ENCODE measurements around the gene YIPF5. TPM values are rescaled to one million over a fixed set of nuclear protein-coding genes. Genes with fewer than 3 reads are reported as not detected.

YIPF5 gene
- total RNA-seq, 1 donor from 2014 or later, result 37.9 TPM

DNA sequence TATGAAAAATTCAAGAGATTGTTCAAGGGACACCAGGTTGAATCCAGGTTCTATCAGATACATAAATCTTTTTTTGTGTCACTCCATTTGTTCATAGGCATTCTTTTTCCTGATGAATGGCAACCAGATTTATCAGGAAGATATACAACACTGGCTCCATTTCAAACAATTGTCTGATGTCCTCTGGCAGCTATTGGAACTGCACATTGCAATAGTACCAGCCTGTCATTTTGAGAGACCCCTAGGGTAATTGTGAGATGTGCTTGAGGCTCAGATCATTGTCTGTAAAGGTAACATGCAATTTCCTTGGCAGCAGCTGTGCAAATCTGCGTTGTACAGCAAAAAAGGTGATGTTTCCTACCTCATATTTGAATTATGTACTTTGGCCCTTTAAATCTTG lies 26.2 kb upstream of the YIPF5 start:
- Mint-ChIP-seq H3K27ac (no peak overlapping the region), H3K4me1 (ENCODE audit: low read depth) (no peaks in the 10 kb centered on the region), H3K9me3 (no peaks in the 10 kb centered on the region), H3K36me3 (ENCODE audit: low read depth) (no peaks in the 10 kb centered on the region), H3K4me3 (no peak overlapping the region), H3K27me3 (ENCODE audit: insufficient read depth) (peaks cover 16% of the 10 kb centered on the region)
- intact Hi-C loops (cut with micrococcal nuclease), result no loop called here
- DNase-seq (ENCODE audit: low spot score), result no peak

GRCh38 chr5:144195448-144195847 lies 25.0 kb upstream of the YIPF5 start:
- Mint-ChIP-seq H3K9me3 (no peaks in the 10 kb centered on the region), H3K27ac (no peak overlapping the region), H3K36me3 (ENCODE audit: low read depth) (no peaks in the 10 kb centered on the region), H3K4me1 (ENCODE audit: low read depth) (no peaks in the 10 kb centered on the region), H3K27me3 (ENCODE audit: insufficient read depth) (peaks cover 10% of the 10 kb centered on the region), H3K4me3 (no peak overlapping the region)
- DNase-seq (ENCODE audit: low spot score), result no peak
- intact Hi-C loops (cut with micrococcal nuclease), result no loop called here

DNA sequence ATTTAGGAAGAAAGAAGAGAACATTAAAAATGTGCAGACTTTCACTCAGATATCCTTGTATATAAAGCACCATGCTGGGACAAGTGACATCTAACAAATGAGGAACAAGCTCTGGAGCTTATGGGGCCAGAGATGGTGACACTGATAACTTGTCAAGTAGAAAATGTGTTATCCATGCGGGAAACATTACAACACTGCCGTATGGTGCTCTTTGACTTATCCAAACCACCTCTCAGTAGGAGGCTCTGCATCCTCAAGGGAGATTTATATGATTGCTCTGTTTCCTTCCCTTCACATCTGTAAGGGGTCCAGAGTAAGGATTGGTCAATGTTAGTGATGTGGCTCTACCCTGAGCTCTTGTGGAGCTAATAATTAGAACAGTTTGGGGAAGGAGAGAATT lies 23.7 kb upstream of the YIPF5 start:
- H3K9me3 Mint-ChIP-seq, result no peaks in the 10 kb centered on the region
- no peak overlapping the region for H3K4me3 Mint-ChIP-seq
- peaks cover 10% of the 10 kb centered on the region for H3K27me3 Mint-ChIP-seq (ENCODE audit: insufficient read depth)
- no peak for DNase-seq (ENCODE audit: low spot score)
- intact Hi-C loops (cut with micrococcal nuclease), result loop anchor here (5.0 kb wide), 7 partner anchors 297 to 1753 kb away; no protein-coding TSS in a partner anchor
- H3K4me1 Mint-ChIP-seq (ENCODE audit: low read depth), result no peaks in the 10 kb centered on the region
- no peak overlapping the region for H3K27ac Mint-ChIP-seq
- no peaks in the 10 kb centered on the region for H3K36me3 Mint-ChIP-seq (ENCODE audit: low read depth)

- H3K4me1 Mint-ChIP-seq (ENCODE audit: low read depth), result peaks cover 14% of the 10 kb centered on the region
- no peak overlapping the region for H3K27ac Mint-ChIP-seq
- no peak overlapping the region for H3K4me3 Mint-ChIP-seq
- DNase-seq (ENCODE audit: low spot score), result no peak
- no peaks in the 10 kb centered on the region for H3K36me3 Mint-ChIP-seq (ENCODE audit: low read depth)
- peaks cover 8% of the 10 kb centered on the region for H3K27me3 Mint-ChIP-seq (ENCODE audit: insufficient read depth)
- intact Hi-C loops (cut with micrococcal nuclease), result loop anchor here (1.0 to 5.0 kb wide), 9 partner anchors 22 to 1755 kb away; partner anchors contain the start of genes KCTD16 and YIPF5
- H3K9me3 Mint-ChIP-seq, result no peaks in the 10 kb centered on the region
Measured at GRCh38 chr5:144192661-144193060, 22.2 kb upstream of the YIPF5 start.

- peaks cover 8% of the 10 kb centered on the region for H3K27me3 Mint-ChIP-seq (ENCODE audit: insufficient read depth)
- intact Hi-C loops (cut with micrococcal nuclease), result loop anchor here (1.0 to 5.0 kb wide), 11 partner anchors 22 to 1755 kb away; partner anchors contain the start of genes KCTD16 and YIPF5
- peaks cover 21% of the 10 kb centered on the region for H3K4me1 Mint-ChIP-seq (ENCODE audit: low read depth)
- H3K36me3 Mint-ChIP-seq (ENCODE audit: low read depth), result no peaks in the 10 kb centered on the region
- DNase-seq (ENCODE audit: low spot score), result peak; percentile 48
- no peaks in the 10 kb centered on the region for H3K9me3 Mint-ChIP-seq
- H3K27ac Mint-ChIP-seq, result no peak overlapping the region
- H3K4me3 Mint-ChIP-seq, result no peak overlapping the region
Measured at GRCh38 chr5:144191998-144192397, 21.5 kb upstream of the YIPF5 start.

DNA sequence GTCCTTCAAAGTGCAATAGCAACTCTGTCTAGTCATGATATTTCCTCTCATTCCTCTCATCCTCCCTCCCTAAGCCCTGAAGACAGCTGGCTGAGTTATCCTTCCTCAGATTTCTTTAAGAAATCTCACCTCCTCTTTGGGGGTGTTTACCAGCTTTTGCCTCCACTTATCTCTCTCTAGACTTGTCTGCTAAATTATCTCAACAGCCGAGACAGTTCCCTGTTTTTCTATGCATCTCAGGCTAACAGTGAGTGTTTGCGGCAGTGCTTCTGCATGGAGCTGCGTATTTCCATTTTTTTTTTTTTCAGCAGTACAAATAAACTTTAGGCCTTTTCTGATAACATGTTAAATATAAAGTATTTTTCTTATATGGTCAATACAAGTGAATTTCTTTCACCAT lies 21.1 kb upstream of the YIPF5 start:
- intact Hi-C loops (cut with micrococcal nuclease), result loop anchor here (2.0 to 5.0 kb wide), 9 partner anchors 294 to 1756 kb away; no protein-coding TSS in a partner anchor
- Mint-ChIP-seq H3K36me3 (ENCODE audit: low read depth) (no peaks in the 10 kb centered on the region), H3K9me3 (no peaks in the 10 kb centered on the region), H3K4me3 (peak overlapping the region; percentile 5), H3K4me1 (ENCODE audit: low read depth) (peaks cover 26% of the 10 kb centered on the region), H3K27me3 (ENCODE audit: insufficient read depth) (peaks cover 8% of the 10 kb centered on the region), H3K27ac (peak overlapping the region; percentile 76)
- DNase-seq (ENCODE audit: low spot score), result no peak

- Mint-ChIP-seq H3K4me1 (ENCODE audit: low read depth) (peaks cover 42% of the 10 kb centered on the region), H3K9me3 (no peaks in the 10 kb centered on the region), H3K4me3 (peak overlapping the region; percentile 74), H3K36me3 (ENCODE audit: low read depth) (no peaks in the 10 kb centered on the region), H3K27ac (peak overlapping the region; percentile 94), H3K27me3 (ENCODE audit: insufficient read depth) (peaks cover 3% of the 10 kb centered on the region)
- peak; percentile 81 for DNase-seq (ENCODE audit: low spot score)
- intact Hi-C loops (cut with micrococcal nuclease), result loop anchor here (1.0 to 10.0 kb wide), 15 partner anchors 293 to 1757 kb away; no protein-coding TSS in a partner anchor
Measured at GRCh38 chr5:144189800-144190429, 19.5 kb upstream of the YIPF5 start.

DNA sequence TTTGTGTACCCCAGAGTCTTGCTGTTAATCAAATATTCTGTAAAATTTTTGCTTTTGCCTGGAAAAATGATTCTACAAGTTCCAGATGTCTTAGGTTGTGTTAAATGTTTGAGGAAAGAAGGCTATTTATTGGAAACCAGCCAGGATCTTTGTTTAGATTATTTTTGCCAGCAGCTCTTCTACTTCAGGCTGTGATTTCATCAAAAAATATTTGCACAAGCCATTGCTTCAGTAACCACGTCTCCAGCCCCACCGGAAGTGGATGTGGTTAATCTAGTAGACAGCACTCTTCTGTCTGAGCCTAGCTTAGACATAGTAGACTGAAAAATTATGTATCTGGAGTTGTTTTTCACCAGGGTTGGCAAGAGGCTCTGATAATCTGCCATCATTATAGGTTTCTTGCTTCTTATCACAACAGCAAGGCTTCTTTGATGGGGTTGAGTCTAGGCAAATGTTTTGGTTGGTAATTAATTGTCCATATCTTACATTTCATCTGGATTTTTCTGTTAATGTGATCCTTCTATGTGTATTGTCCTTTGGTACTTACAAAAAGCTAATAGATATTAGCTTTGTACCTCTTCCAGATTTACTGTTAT lies 17.3 kb upstream of the YIPF5 start:
- intact Hi-C loops (cut with micrococcal nuclease), result loop anchor here (2.0 to 10.0 kb wide), 5 partner anchors 583 to 1130 kb away; no protein-coding TSS in a partner anchor
- Mint-ChIP-seq H3K4me3 (peak overlapping the region; percentile 41), H3K4me1 (ENCODE audit: low read depth) (peaks cover 53% of the 10 kb centered on the region), H3K27ac (peak overlapping the region; percentile 77), H3K36me3 (ENCODE audit: low read depth) (no peaks in the 10 kb centered on the region), H3K9me3 (no peaks in the 10 kb centered on the region), H3K27me3 (ENCODE audit: insufficient read depth) (no peaks in the 10 kb centered on the region)
- peak; percentile 70 for DNase-seq (ENCODE audit: low spot score)

DNA sequence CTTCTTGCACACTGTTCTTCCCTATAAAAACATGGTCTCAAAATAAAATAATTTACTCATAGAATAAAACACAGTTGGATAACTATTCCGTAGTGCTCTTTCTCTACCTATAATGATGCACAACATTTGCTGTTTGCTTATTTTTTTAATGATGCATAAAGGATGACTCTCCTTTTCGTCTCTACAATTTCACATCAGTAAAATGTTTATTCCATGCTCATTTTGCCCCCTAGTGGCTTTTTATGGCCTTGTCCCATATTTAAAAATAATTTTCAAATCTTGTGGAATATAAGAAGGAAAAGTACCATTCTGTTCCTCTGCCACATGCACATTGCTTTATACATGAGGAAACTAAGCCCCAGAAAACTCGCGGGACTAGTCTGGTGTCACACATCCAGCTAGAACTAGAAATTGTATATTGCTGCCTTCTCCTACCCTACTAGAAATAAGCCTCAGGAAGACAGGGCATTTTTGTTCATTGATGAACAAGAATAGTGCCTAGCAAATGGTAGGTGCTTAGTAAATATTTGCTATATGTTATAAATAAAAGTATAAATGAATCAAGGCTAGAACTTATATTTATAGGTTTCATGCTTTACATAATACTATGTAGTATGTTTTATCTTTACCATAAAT lies 12.9 kb upstream of the YIPF5 start:
- DNase-seq (ENCODE audit: low spot score), result no peak
- peaks cover 53% of the 10 kb centered on the region for H3K4me1 Mint-ChIP-seq (ENCODE audit: low read depth)
- no peak overlapping the region for H3K27ac Mint-ChIP-seq
- no peaks in the 10 kb centered on the region for H3K36me3 Mint-ChIP-seq (ENCODE audit: low read depth)
- no peaks in the 10 kb centered on the region for H3K27me3 Mint-ChIP-seq (ENCODE audit: insufficient read depth)
- no peaks in the 10 kb centered on the region for H3K9me3 Mint-ChIP-seq
- intact Hi-C loops (cut with micrococcal nuclease), result loop anchor here (2.0 to 10.0 kb wide), 2 partner anchors 215 to 1079 kb away; no protein-coding TSS in a partner anchor
- no peak overlapping the region for H3K4me3 Mint-ChIP-seq

DNA sequence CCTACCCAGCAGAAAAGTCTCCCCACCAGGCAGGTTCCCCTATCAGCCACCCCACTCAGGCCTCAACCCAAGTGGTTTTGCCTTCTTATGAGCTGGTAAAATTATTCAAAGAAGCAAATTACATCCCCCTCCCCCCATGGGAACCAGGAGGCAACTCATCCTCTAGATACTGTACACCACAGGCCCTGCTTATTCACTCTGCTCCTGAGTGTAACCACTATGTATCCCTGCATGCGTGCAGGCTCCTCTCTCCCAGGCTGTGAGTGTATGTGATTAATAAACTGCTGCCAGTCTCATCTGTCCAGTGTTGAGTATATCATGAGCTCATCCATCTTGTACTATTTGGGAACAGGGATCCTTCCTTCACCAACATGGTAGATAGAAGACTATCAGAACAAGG lies 8.8 kb upstream of the YIPF5 start:
- H3K4me3 Mint-ChIP-seq, result no peak overlapping the region
- H3K4me1 Mint-ChIP-seq (ENCODE audit: low read depth), result peaks cover 22% of the 10 kb centered on the region
- H3K36me3 Mint-ChIP-seq (ENCODE audit: low read depth), result no peaks in the 10 kb centered on the region
- H3K27ac Mint-ChIP-seq, result no peak overlapping the region
- peaks cover 3% of the 10 kb centered on the region for H3K27me3 Mint-ChIP-seq (ENCODE audit: insufficient read depth)
- intact Hi-C loops (cut with micrococcal nuclease), result no loop called here
- H3K9me3 Mint-ChIP-seq, result no peaks in the 10 kb centered on the region
- no peak for DNase-seq (ENCODE audit: low spot score)

DNA sequence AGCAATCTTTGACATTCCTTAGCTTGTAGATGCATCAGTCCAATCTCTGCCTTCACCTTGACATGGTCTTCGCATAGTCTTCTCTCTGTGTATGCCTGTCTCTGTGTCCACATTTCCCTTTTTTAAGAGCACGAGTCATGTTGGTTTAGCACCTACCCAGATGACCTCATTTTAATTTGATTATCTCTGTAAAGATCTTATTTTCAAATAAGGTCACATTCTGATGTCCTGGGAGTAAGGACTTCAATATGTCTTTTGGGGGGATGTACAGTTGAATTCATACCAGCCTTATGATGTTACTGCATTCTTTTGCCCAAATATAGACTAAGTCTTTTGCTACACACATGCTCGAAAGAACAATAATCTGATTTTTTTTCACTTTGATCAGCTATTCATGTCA lies 7.1 kb upstream of the YIPF5 start:
- Mint-ChIP-seq H3K27me3 (ENCODE audit: insufficient read depth) (peaks cover 9% of the 10 kb centered on the region), H3K4me3 (no peak overlapping the region), H3K27ac (no peak overlapping the region), H3K36me3 (ENCODE audit: low read depth) (no peaks in the 10 kb centered on the region), H3K9me3 (no peaks in the 10 kb centered on the region), H3K4me1 (ENCODE audit: low read depth) (peaks cover 11% of the 10 kb centered on the region)
- no peak for DNase-seq (ENCODE audit: low spot score)
- intact Hi-C loops (cut with micrococcal nuclease), result no loop called here

DNA sequence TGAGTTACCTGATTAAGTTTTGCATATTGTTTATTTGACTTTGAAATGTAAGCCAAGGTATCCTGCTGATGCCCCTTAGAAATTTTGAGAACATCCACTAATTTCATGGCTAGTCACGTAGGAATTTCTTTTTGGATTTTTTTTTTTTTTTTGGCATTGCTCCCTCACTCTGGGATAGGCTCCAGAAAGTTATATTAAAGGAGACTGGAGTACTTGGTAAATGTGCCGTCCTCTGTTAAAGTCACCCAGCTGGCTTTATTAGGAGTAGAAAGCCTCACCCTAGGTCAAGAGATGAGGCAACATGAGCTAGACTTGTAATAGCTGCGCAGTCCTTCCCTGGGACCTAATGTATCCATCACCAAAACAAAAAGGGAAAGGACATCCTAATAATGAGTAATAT lies 3.3 kb upstream of the YIPF5 start:
- no peak for DNase-seq (ENCODE audit: low spot score)
- peaks cover 28% of the 10 kb centered on the region for H3K4me1 Mint-ChIP-seq (ENCODE audit: low read depth)
- peaks cover 13% of the 10 kb centered on the region for H3K27me3 Mint-ChIP-seq (ENCODE audit: insufficient read depth)
- no peaks in the 10 kb centered on the region for H3K9me3 Mint-ChIP-seq
- intact Hi-C loops (cut with micrococcal nuclease), result loop anchor here (5.0 kb wide), 2 partner anchors 1171 to 1816 kb away; no protein-coding TSS in a partner anchor
- H3K27ac Mint-ChIP-seq, result no peak overlapping the region
- H3K4me3 Mint-ChIP-seq, result no peak overlapping the region
- H3K36me3 Mint-ChIP-seq (ENCODE audit: low read depth), result peaks cover 2% of the 10 kb centered on the region

DNA sequence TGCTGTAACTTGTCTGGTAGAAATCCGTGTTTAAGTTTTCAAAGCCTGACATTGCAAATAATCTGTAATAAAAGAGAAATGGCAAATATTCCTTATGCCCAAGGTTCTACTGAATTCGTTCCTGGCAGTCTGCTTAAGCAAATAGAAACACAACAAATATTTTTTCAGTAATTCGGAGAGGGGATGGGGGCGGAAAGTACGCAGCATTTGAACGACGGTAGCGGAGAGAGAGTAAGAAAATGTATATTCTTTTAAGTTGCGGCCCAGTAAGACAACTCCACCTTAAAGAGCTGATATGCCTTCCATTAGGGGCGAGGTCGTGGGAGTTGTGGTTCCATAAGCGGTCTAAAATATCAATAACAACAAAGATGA lies 569 bp downstream of the YIPF5 start:
- Mint-ChIP-seq H3K4me3 (peak overlapping the region; percentile 96), H3K27ac (peak overlapping the region; percentile 80), H3K9me3 (no peaks in the 10 kb centered on the region), H3K27me3 (ENCODE audit: insufficient read depth) (peaks cover 13% of the 10 kb centered on the region), H3K4me1 (ENCODE audit: low read depth) (peaks cover 45% of the 10 kb centered on the region), H3K36me3 (ENCODE audit: low read depth) (peaks cover 17% of the 10 kb centered on the region)
- intact Hi-C loops (cut with micrococcal nuclease), result loop anchor here (1.0 to 5.0 kb wide), 6 partner anchors 22 to 1813 kb away; partner anchors contain the start of genes ARHGAP26 and NR3C1
- DNase-seq (ENCODE audit: low spot score), result no peak
